SK-N-SH (cell line): ENCODE data around the gene STARD13. TPM values are rescaled to one million over a fixed set of nuclear protein-coding genes. Genes with fewer than 3 reads are reported as not detected.

Source experiments
- CTCF ChIA-PET: fragments of 300-600, 350-600 bp; formaldehyde crosslinking; extraction: SDS; loops from one replicate; lab custom pipeline; 2021; lab: Yijun Ruan, JAX
- POLR2A ChIA-PET: fragments of 350-600 bp; sonication (Branson Sonifier 250); formaldehyde crosslinking; extraction: SDS; loops from one replicate; lab custom pipeline; 2020; ENCODE audit warnings: antibody characterized with exemption, inconsistent platforms; lab: Yijun Ruan, JAX
- DNase-seq: peaks from one replicate; pipeline ENCODE4 v3.0.0; 2012
- H2AFZ ChIP-seq: fragments of 200-600 bp; sonication (generic); 2 replicates; pipeline ENCODE4 v1.8.1; 2016; ENCODE audit warnings: antibody characterized with exemption, mild to moderate bottlenecking, low read depth
- H3F3A ChIP-seq: fragments of 200-600 bp; sonication (generic); replicated peaks from 2 replicates; pipeline ENCODE3; 2016; ENCODE audit warnings: antibody characterized with exemption, mild to moderate bottlenecking; ENCODE audit not compliant: insufficient read depth
- H3K27ac ChIP-seq, 2 experiments: fragments of 200-500 bp in 1 of 2; fragments of 200-600 bp in 1 of 2; sonication (Bioruptor generic) in 1 of 2; sonication (generic), shearing (Covaris generic) in 1 of 2; 2 replicates each; pipeline versions ENCODE4 v1.5.1 to v1.6.1; 2014 to 2016; ENCODE audit warnings: low read depth in 2 of 2, inconsistent platforms in 1 of 2, low read length in 1 of 2, mild to moderate bottlenecking in 1 of 2, mixed read lengths in 1 of 2
- H3K27me3 ChIP-seq: fragments of 200-600 bp; sonication (generic), shearing (Covaris generic); 2 replicates; pipeline ENCODE4 v1.6.1; 2016; ENCODE audit warnings: mixed run types; ENCODE audit not compliant: insufficient read depth
- H3K36me3 ChIP-seq, 2 experiments: fragments of 200-500 bp in 1 of 2; fragments of 200-600 bp in 1 of 2; sonication (Bioruptor generic) in 1 of 2; sonication (generic) in 1 of 2; replicated peaks in 1 of 2; 2 replicates each; pipeline versions ENCODE3 to v1.5.1; 2014 to 2016; ENCODE audit warnings: low read length in 1 of 2, mild to moderate bottlenecking in 1 of 2; ENCODE audit not compliant: insufficient read depth in 2 of 2, control insufficient read depth in 1 of 2
- H3K4me1 ChIP-seq, 2 experiments: fragments of 200-500 bp in 1 of 2; fragments of 200-600 bp in 1 of 2; sonication (Bioruptor generic) in 1 of 2; sonication (generic), shearing (Covaris generic) in 1 of 2; 2 replicates each; pipeline versions ENCODE4 v1.5.1 to v1.6.1; 2014 to 2016; ENCODE audit warnings: low read depth in 1 of 2, low read length in 1 of 2, mixed run types in 1 of 2; ENCODE audit not compliant: insufficient read depth in 2 of 2, control insufficient read depth in 1 of 2
- H3K4me2 ChIP-seq: fragments of 200-600 bp; sonication (generic), shearing (Covaris generic); 2 replicates; pipeline ENCODE4 v1.6.1; 2017; ENCODE audit warnings: mixed run types
- H3K4me3 ChIP-seq, 2 experiments: fragments of 200-500 bp in 1 of 2; fragments of 200-600 bp in 1 of 2; sonication (Bioruptor generic) in 1 of 2; sonication (generic), shearing (Covaris generic) in 1 of 2; 2 replicates each; pipeline versions ENCODE4 v1.5.1 to v1.8.1; 2014 to 2016; ENCODE audit warnings: low read depth in 2 of 2, inconsistent platforms in 1 of 2, low read length in 1 of 2, mild to moderate bottlenecking in 1 of 2, mixed read lengths in 1 of 2, moderate library complexity in 1 of 2
- H3K79me2 ChIP-seq: fragments of 200-600 bp; sonication (generic); 2 replicates; pipeline ENCODE4 v1.8.1; 2017; ENCODE audit warnings: mild to moderate bottlenecking; ENCODE audit not compliant: insufficient read depth
- H3K9ac ChIP-seq: fragments of 200-600 bp; sonication (generic); 2 replicates; pipeline ENCODE4 v1.6.1; 2017; ENCODE audit warnings: mixed run types
- H3K9me2 ChIP-seq: fragments of 200-600 bp; sonication (generic); 2 replicates; pipeline ENCODE4 v1.6.1; 2017; ENCODE audit warnings: mixed run types
- H3K9me3 ChIP-seq: fragments of 200-600 bp; sonication (generic); 2 replicates; pipeline ENCODE4 v1.6.1; 2017; ENCODE audit warnings: mixed run types, mild to moderate bottlenecking, moderate library complexity
- H4K20me1 ChIP-seq: fragments of 200-600 bp; sonication (generic); 2 replicates; pipeline ENCODE4 v1.6.1; 2017; ENCODE audit warnings: mild to moderate bottlenecking, mixed run types; ENCODE audit not compliant: insufficient read depth
- CHD2 ChIP-seq: fragments of 150-350 bp; IDR thresholded peaks from 2 replicates; pipeline ENCODE4 v1.6.1; 2018; ENCODE audit warnings: low read length; ENCODE audit not compliant: partially characterized antibody
- EP300 ChIP-seq, 2 experiments: IDR thresholded peaks; 2 replicates each; pipeline versions ENCODE4 v1.4.0 to v1.6.1; 2012; ENCODE audit warnings: borderline replicate concordance in 1 of 2, low read depth in 1 of 2, low read length in 1 of 2
- FOXM1 ChIP-seq: IDR thresholded peaks from 2 replicates; pipeline ENCODE4 v1.4.0; 2012; ENCODE audit warnings: low read depth, mild to moderate bottlenecking
- GABPA ChIP-seq: IDR thresholded peaks from 2 replicates; pipeline ENCODE4 v1.4.0; 2012; ENCODE audit warnings: low read depth, mild to moderate bottlenecking
- GATA2 ChIP-seq: sonication (generic); formaldehyde crosslinking; IDR thresholded peaks from 2 replicates; pipeline ENCODE4 v1.5.0; 2020; ENCODE audit warnings: mild to moderate bottlenecking, missing genetic modification reagents
- JUND ChIP-seq: IDR thresholded peaks from 2 replicates; pipeline ENCODE4 v1.4.0; 2012
- MEF2A ChIP-seq: IDR thresholded peaks from 2 replicates; pipeline ENCODE4 v1.4.0; 2012; ENCODE audit warnings: low read depth, borderline replicate concordance
- NRF1 ChIP-seq: IDR thresholded peaks from 2 replicates; pipeline ENCODE4 v1.6.1; 2012; ENCODE audit warnings: low read depth, mild to moderate bottlenecking, low read length
- PBX3 ChIP-seq: IDR thresholded peaks from 2 replicates; pipeline ENCODE4; 2012
- POLR2AphosphoS5 ChIP-seq: IDR thresholded peaks from 2 replicates; pipeline ENCODE4 v1.6.1; 2012; ENCODE audit warnings: low read depth, low read length
- RFX5 ChIP-seq: IDR thresholded peaks from 2 replicates; pipeline ENCODE4 v1.6.1; 2012; ENCODE audit warnings: mild to moderate bottlenecking, improper control_type of control experiment, low read length
- RXRA ChIP-seq: IDR thresholded peaks from 2 replicates; pipeline ENCODE4 v1.4.0; 2012; ENCODE audit warnings: low read depth, mild to moderate bottlenecking, borderline replicate concordance
- SMC3 ChIP-seq: IDR thresholded peaks from 2 replicates; pipeline ENCODE4 v1.6.1; 2012; ENCODE audit warnings: low read depth, low read length, improper control_type of control experiment
- TAF1 ChIP-seq: IDR thresholded peaks from 2 replicates; pipeline ENCODE4 v1.6.1; 2012; ENCODE audit warnings: low read depth, mild to moderate bottlenecking, low read length, moderate library complexity, borderline replicate concordance
- TEAD4 ChIP-seq: IDR thresholded peaks from 2 replicates; pipeline ENCODE4 v1.4.0; 2012; ENCODE audit warnings: mild to moderate bottlenecking, borderline replicate concordance; ENCODE audit not compliant: insufficient read depth
- ZBTB33 ChIP-seq: IDR thresholded peaks from 2 replicates; pipeline ENCODE4 v1.4.0; 2012; ENCODE audit warnings: low read depth, borderline replicate concordance
- WGBS: methylation state at CpG from one replicate; pipeline ENCODE4 v1.1.6; 2017; ENCODE audit warnings: low lambda C conversion rate; 5-methylcytosine and 5-hydroxymethylcytosine counted together
- polyA plus RNA-seq, 3 experiments: library from polyadenylated mRNA; depleted of rRNA; stranded (reverse); fragments of >200 nt; gene quantifications; 2 replicates each; pipeline ENCODE4 v1.2.3, GENCODE V29; 2012
- TF ChIP-seq, protein P1 (sequence below): fragments of 200-600 bp; sonication (generic); IDR thresholded peaks from 2 replicates; pipeline ENCODE4 v1.6.1; 2017; ENCODE audit warnings: antibody characterized with exemption, mild to moderate bottlenecking, moderate library complexity

STARD13 gene
- polyA plus RNA-seq, 1 of the 3 experiments (the other 2 are of a cell fraction) = 5.7 TPM

DNA sequence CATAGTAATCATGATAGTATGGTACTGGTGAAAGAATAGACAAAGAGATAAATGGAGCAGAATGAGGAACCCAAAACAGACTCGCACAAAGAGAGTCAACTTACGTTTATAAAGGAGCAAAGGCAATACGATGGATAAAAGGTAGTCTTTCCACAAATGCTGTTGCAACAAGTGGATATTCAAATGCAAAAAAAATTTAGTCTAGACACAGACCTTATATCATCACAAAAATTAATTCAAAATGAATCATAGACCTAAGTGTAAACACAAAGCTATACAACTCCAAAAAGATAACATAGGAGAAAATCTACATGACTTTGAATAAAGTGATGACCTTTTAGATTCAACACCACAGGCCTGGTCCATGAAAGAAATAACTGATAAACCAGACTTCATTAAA lies 137.7 kb downstream of the STARD13 start:
- Histone ChIP-seq H3K4me3 (no peak overlapping the region), H3K9me3 (no peaks in the 10 kb centered on the region), H3K4me1 (0 out of 4 replicates have a peak, but pooled peaks cover 0 to 4% of the 10 kb centered on the region in 2 experiments), H3F3A (no peaks in the 10 kb centered on the region), H4K20me1 (no peaks in the 10 kb centered on the region), H2AFZ (no peak overlapping the region), H3K9me2 (no peaks in the 10 kb centered on the region), H3K36me3 (peaks cover 0 to 16% of the 10 kb centered on the region in 2 experiments), H3K9ac (no peak overlapping the region), H3K4me2 (no peak overlapping the region), H3K79me2 (0 out of 2 replicates have a peak, but pooled peaks cover 5% of the 10 kb centered on the region), H3K27me3 (no peaks in the 10 kb centered on the region), H3K27ac (no peak overlapping the region)
- CTCF ChIA-PET = no interaction called here
- no peak for DNase-seq
- POLR2A ChIA-PET = no interaction called here
- TF ChIP-seq CHD2 = no peak
- TF ChIP-seq GABPA = no peak
- TF ChIP-seq GATA2 (CRISPR knock-in tag) = no peak
- 97% methylated on average over 3 of the region's 3 CpGs for WGBS

DNA sequence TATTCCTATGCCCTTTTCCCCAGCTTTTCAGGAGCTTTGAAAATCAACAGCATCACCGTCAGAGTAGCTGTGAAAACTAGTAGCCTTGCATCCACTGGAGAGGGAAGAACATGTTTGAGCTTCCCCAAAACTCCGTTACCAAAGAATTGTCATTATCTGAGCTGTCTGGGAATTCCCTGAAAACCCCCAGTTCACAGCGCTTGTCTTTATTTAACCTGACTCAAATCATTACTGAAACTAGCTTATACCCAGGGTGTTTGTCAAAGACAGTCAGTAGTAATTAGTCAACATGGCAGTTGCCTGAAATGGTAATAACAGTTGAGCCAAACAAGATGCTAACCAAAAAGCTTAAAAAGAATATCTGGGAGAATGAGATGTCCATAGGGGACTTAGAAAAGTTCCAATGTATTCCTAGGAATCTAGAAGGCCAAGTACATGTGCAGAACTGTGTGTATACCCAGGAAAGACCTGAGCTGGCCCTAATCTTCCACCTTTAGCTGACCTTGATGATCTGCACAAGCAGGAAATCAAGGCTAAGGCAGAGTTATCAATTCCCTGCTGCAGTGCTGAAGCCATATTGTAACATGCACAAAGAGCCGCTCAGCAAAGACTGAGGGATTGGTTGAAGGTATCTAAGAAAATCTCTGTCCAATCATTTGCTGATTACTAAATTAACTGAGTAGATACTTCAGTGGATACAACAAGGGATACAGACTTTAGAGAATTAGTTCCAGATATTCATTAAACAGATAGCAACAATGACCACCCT lies 138.5 kb downstream of the STARD13 start:
- Histone ChIP-seq H3K36me3 (peaks cover 0 to 16% of the 10 kb centered on the region in 2 experiments), H3K4me3 (no peak overlapping the region), H3K27ac (no peak overlapping the region), H3K9me3 (no peaks in the 10 kb centered on the region), H2AFZ (no peak overlapping the region), H3K79me2 (0 out of 2 replicates have a peak, but pooled peaks cover 5% of the 10 kb centered on the region), H3F3A (no peaks in the 10 kb centered on the region), H3K9me2 (no peaks in the 10 kb centered on the region), H3K27me3 (no peaks in the 10 kb centered on the region), H3K9ac (no peak overlapping the region), H4K20me1 (no peaks in the 10 kb centered on the region), H3K4me2 (no peak overlapping the region), H3K4me1 (0 out of 4 replicates have a peak, but pooled peaks cover 0 to 4% of the 10 kb centered on the region in 2 experiments)
- no peak for DNase-seq
- ChIA-PET CTCF (interaction anchor here (1.2 to 1.3 kb wide), 2 partner anchors 8 to 28 kb away, joined by 4 to 6 read pairs; no protein-coding TSS in a partner anchor), POLR2A (no interaction called here)
- no peak for TF ChIP-seq NRF1
- TF ChIP-seq FOXM1 = no peak
- no peak for TF ChIP-seq MEF2A
- TF ChIP-seq EP300 (IDR thresholded peaks at IDR 0.05; ENCODE audit: borderline replicate concordance in 1 of 2, low read depth in 1 of 2, low read length in 1 of 2) = no peak
- TF ChIP-seq TEAD4 = no peak
- WGBS = 91% methylated on average over 4 of the region's 4 CpGs

DNA sequence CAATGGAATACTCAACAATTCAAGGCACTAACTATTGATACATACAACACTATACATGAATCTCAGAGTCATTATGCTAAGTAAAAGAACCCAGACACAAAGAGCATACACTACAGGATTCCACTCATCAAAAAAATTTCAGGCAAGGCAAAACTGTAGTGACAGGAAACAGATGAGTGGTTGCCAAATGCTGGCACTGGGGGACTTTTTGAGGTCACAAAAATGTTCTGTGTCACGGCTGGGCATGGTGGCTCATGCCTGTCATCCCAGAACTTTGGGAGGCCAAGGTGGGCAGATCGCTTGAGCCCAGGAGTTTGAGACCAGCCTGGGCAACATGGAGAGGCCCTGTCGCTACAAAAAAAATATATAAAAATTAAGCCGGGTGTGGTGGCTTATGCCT lies 139.9 kb downstream of the STARD13 start:
- Histone ChIP-seq H4K20me1 (no peaks in the 10 kb centered on the region), H3K27me3 (no peaks in the 10 kb centered on the region), H2AFZ (no peak overlapping the region), H3K9ac (no peak overlapping the region), H3K9me2 (no peaks in the 10 kb centered on the region), H3K4me1 (0 out of 4 replicates have a peak, but pooled peaks cover 0 to 4% of the 10 kb centered on the region in 2 experiments), H3K36me3 (peaks cover 0 to 24% of the 10 kb centered on the region in 2 experiments), H3K79me2 (0 out of 2 replicates have a peak, but pooled peaks cover 5% of the 10 kb centered on the region), H3K4me3 (no peak overlapping the region), H3K4me2 (no peak overlapping the region), H3K27ac (no peak overlapping the region), H3F3A (no peaks in the 10 kb centered on the region), H3K9me3 (no peaks in the 10 kb centered on the region)
- CTCF ChIA-PET = no interaction called here
- TF ChIP-seq ZBTB33 = no peak
- TF ChIP-seq SMC3 = no peak
- no peak for TF ChIP-seq GABPA
- no peak for TF ChIP-seq POLR2AphosphoS5
- TF ChIP-seq RFX5 = no peak
- TF ChIP-seq EP300 (IDR thresholded peaks at IDR 0.05; ENCODE audit: borderline replicate concordance in 1 of 2, low read depth in 1 of 2, low read length in 1 of 2) = no peak
- no peak for TF ChIP-seq TAF1
- TF ChIP-seq, protein P1, sequence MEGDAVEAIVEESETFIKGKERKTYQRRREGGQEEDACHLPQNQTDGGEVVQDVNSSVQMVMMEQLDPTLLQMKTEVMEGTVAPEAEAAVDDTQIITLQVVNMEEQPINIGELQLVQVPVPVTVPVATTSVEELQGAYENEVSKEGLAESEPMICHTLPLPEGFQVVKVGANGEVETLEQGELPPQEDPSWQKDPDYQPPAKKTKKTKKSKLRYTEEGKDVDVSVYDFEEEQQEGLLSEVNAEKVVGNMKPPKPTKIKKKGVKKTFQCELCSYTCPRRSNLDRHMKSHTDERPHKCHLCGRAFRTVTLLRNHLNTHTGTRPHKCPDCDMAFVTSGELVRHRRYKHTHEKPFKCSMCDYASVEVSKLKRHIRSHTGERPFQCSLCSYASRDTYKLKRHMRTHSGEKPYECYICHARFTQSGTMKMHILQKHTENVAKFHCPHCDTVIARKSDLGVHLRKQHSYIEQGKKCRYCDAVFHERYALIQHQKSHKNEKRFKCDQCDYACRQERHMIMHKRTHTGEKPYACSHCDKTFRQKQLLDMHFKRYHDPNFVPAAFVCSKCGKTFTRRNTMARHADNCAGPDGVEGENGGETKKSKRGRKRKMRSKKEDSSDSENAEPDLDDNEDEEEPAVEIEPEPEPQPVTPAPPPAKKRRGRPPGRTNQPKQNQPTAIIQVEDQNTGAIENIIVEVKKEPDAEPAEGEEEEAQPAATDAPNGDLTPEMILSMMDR = no peak
- no peak for TF ChIP-seq RXRA
- no peak for TF ChIP-seq JUND
- TF ChIP-seq PBX3 = no peak
- POLR2A ChIA-PET = no interaction called here
- no peak for DNase-seq
- 89% methylated on average over 4 of the region's 4 CpGs for WGBS
